ENCODE measurements around the gene ABCD3.

DNA sequence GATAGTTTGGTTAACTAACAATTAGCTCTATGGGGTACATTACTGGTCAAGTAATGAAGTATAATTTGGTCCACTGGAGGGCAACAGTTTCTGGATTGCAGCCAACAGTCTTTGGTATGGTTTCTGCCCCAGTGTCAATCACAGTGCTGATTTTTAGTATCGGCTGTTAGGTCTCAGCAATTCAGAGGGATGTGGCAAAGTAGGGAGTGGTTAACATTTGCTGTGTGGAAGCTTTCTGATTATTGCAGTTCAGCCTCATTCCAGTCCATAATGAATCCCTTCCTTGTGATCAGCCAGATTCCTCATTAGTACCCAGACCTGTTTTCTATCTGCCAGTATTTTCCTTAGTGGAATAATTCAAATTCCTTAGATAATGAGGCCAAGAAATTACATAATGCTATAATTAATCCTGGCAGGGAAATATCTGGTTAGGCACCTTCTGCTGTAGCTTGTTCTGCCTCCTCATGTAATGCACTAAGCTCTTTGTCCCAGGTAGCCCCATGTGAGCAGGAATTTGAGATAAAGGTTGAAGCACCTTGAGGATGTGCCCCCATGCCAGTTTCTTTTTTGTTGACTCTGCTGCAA, 109.3 kb downstream of the ABCD3 start:
- no peak for TF ChIP-seq POLR2A (IDR thresholded peaks at IDR 0.05)
- TF ChIP-seq, protein P1, sequence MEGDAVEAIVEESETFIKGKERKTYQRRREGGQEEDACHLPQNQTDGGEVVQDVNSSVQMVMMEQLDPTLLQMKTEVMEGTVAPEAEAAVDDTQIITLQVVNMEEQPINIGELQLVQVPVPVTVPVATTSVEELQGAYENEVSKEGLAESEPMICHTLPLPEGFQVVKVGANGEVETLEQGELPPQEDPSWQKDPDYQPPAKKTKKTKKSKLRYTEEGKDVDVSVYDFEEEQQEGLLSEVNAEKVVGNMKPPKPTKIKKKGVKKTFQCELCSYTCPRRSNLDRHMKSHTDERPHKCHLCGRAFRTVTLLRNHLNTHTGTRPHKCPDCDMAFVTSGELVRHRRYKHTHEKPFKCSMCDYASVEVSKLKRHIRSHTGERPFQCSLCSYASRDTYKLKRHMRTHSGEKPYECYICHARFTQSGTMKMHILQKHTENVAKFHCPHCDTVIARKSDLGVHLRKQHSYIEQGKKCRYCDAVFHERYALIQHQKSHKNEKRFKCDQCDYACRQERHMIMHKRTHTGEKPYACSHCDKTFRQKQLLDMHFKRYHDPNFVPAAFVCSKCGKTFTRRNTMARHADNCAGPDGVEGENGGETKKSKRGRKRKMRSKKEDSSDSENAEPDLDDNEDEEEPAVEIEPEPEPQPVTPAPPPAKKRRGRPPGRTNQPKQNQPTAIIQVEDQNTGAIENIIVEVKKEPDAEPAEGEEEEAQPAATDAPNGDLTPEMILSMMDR (IDR thresholded peaks at IDR 0.05) = no peak

Data from right lobe of liver (tissue), 4 donors.